ENCODE measurements around the gene GAA. TPM values are rescaled to one million over a fixed set of nuclear protein-coding genes. Genes with fewer than 3 reads are reported as not detected.

GAA gene
- total and polyA plus RNA-seq, 10 of the 15 experiments (the other 5 are each of a cell fraction or from before 2014, with no cell fraction given): 0.18 to 10.5 (median 4.1) TPM

- TF ChIP-seq SKIL (IDR thresholded peaks at IDR 0.05; ENCODE audit: low read depth, poor library complexity, severe bottlenecking) (no peak), RAD21 (IDR thresholded peaks at IDR 0.05; ENCODE audit: insufficient read depth, low read depth, low read length) (no peak), ESRRA (IDR thresholded peaks at IDR 0.05; ENCODE audit: low read length) (no peak), BCLAF1 (IDR thresholded peaks at IDR 0.05) (no peak), MEF2A (IDR thresholded peaks at IDR 0.05; ENCODE audit: insufficient read depth, low read depth, low read length) (no peak), GABPA (IDR thresholded peaks at IDR 0.05; ENCODE audit: low read depth) (no peak), EGR1 (IDR thresholded peaks at IDR 0.05; ENCODE audit: borderline replicate concordance in 1 of 2, low read depth in 2 of 2, low read length in 2 of 2) (no peak)
- TF ChIP-seq, protein P1, sequence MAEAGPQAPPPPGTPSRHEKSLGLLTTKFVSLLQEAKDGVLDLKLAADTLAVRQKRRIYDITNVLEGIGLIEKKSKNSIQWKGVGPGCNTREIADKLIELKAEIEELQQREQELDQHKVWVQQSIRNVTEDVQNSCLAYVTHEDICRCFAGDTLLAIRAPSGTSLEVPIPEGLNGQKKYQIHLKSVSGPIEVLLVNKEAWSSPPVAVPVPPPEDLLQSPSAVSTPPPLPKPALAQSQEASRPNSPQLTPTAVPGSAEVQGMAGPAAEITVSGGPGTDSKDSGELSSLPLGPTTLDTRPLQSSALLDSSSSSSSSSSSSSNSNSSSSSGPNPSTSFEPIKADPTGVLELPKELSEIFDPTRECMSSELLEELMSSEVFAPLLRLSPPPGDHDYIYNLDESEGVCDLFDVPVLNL (IDR thresholded peaks at IDR 0.05; ENCODE audit: low read depth, low read length): no peak
- TF ChIP-seq, protein P2, sequence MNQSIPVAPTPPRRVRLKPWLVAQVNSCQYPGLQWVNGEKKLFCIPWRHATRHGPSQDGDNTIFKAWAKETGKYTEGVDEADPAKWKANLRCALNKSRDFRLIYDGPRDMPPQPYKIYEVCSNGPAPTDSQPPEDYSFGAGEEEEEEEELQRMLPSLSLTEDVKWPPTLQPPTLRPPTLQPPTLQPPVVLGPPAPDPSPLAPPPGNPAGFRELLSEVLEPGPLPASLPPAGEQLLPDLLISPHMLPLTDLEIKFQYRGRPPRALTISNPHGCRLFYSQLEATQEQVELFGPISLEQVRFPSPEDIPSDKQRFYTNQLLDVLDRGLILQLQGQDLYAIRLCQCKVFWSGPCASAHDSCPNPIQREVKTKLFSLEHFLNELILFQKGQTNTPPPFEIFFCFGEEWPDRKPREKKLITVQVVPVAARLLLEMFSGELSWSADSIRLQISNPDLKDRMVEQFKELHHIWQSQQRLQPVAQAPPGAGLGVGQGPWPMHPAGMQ (IDR thresholded peaks at IDR 0.05; ENCODE audit: borderline replicate concordance): no peak
These were observed 9.7 kb downstream of the GAA start (continued) for GRCh38 chr17:80110927-80111701.

All from GM12878 (cell line).